K562 (cell line): ENCODE measurements around the gene PMVK. TPM values are rescaled to one million over a fixed set of nuclear protein-coding genes. Genes with fewer than 3 reads are reported as not detected.

Source experiments
- ATF7 ChIP-seq: fragments of 450-650 bp; IDR thresholded peaks from 2 replicates; pipeline ENCODE4 v1.7.1; 2014; ENCODE audit warnings: mild to moderate bottlenecking, moderate library complexity
- BMI1 ChIP-seq: fragments of 150-350 bp; IDR thresholded peaks from 2 replicates; pipeline ENCODE4 v1.6.1; 2014; ENCODE audit warnings: low read length
- E2F6 ChIP-seq, 2 experiments: IDR thresholded peaks; 2 replicates each; pipeline ENCODE4 v1.6.1; 2011; ENCODE audit warnings: borderline replicate concordance in 1 of 2, control low read depth in 1 of 2, low read depth in 1 of 2, low read length in 1 of 2, mild to moderate bottlenecking in 1 of 2, mixed read lengths in 1 of 2, moderate library complexity in 1 of 2; ENCODE audit not compliant: insufficient read depth in 1 of 2, insufficient read length in 1 of 2, poor library complexity in 1 of 2, severe bottlenecking in 1 of 2; ENCODE audit errors: extremely low read depth in 1 of 2
- ELF4 ChIP-seq: fragments of 450-650 bp; formaldehyde crosslinking; IDR thresholded peaks from 2 replicates; pipeline ENCODE4 v1.4.0; 2022; ENCODE audit warnings: missing genetic modification characterization
- ESRRB ChIP-seq: fragments of 250-450 bp; sonication (Bioruptor Pico); IDR thresholded peaks from 2 replicates; pipeline ENCODE4 v1.5.0; 2020; ENCODE audit warnings: mild to moderate bottlenecking, moderate library complexity, borderline replicate concordance
- FOXJ3 ChIP-seq: sonication (generic); formaldehyde crosslinking; IDR thresholded peaks from 2 replicates; pipeline ENCODE4 v1.4.0; 2020; ENCODE audit warnings: mild to moderate bottlenecking, missing genetic modification reagents
- HDAC1 ChIP-seq, 2 experiments: fragments of 450-650 bp; IDR thresholded peaks; 2 replicates each; pipeline ENCODE4 v1.6.1; 2016 to 2017; ENCODE audit warnings: inconsistent platforms in 1 of 2, mild to moderate bottlenecking in 1 of 2, moderate library complexity in 1 of 2
- HNRNPK ChIP-seq: fragments of 200-400 bp; formaldehyde crosslinking; IDR thresholded peaks from one replicate; pipeline ENCODE4 v1.6.1; 2018; ENCODE audit warnings: mild to moderate bottlenecking, low read depth, low read length; ENCODE audit not compliant: poor library complexity, severe bottlenecking
- KDM2B ChIP-seq: fragments of 250-450 bp; sonication (Bioruptor Pico); IDR thresholded peaks from 2 replicates; pipeline ENCODE4 v1.8.0; 2021; ENCODE audit warnings: mild to moderate bottlenecking, moderate library complexity
- KLF6 ChIP-seq: fragments of 250-450 bp; sonication (Bioruptor Pico); IDR thresholded peaks from 2 replicates; pipeline ENCODE4 v1.4.0; 2020; ENCODE audit warnings: mild to moderate bottlenecking, moderate library complexity, borderline replicate concordance
- MEF2D ChIP-seq: conservative IDR thresholded peaks from 2 replicates; pipeline ENCODE4 v1.6.1; 2016; ENCODE audit warnings: low read depth, missing genetic modification characterization, missing compliant biosample characterization
- MTA1 ChIP-seq: fragments of 450-650 bp; IDR thresholded peaks from 2 replicates; pipeline ENCODE4 v1.6.1; 2017; ENCODE audit warnings: borderline replicate concordance
- NUFIP1 ChIP-seq: fragments of 450-650 bp; IDR thresholded peaks from 2 replicates; pipeline ENCODE4 v1.6.1; 2018; ENCODE audit not compliant: partially characterized antibody
- OTX1 ChIP-seq: fragments of 450-650 bp; formaldehyde crosslinking; IDR thresholded peaks from 2 replicates; pipeline ENCODE4 v1.4.0; 2022; ENCODE audit warnings: mild to moderate bottlenecking
- PHTF2 ChIP-seq: fragments of 250-450 bp; sonication (Bioruptor Pico); IDR thresholded peaks from 2 replicates; pipeline ENCODE4 v1.5.0; 2021; ENCODE audit warnings: mild to moderate bottlenecking
- PRMT5 ChIP-seq: sonication (generic); formaldehyde crosslinking; IDR thresholded peaks from 2 replicates; pipeline ENCODE4 v1.5.0; 2020; ENCODE audit warnings: missing genetic modification reagents
- RHOXF2B ChIP-seq: fragments of 250-450 bp; sonication (Bioruptor Pico); conservative IDR thresholded peaks from 2 replicates; pipeline ENCODE4 v1.5.1; 2021
- SETDB1 ChIP-seq: IDR thresholded peaks from one replicate; pipeline ENCODE4 v1.6.1; 2012; ENCODE audit warnings: low read length, control low read depth, inconsistent platforms
- SIX5 ChIP-seq, 2 experiments: IDR thresholded peaks; 2 replicates each; pipeline ENCODE4 v1.6.1; 2011; ENCODE audit warnings: low read length in 2 of 2, borderline replicate concordance in 1 of 2, low read depth in 1 of 2, mild to moderate bottlenecking in 1 of 2, moderate library complexity in 1 of 2; ENCODE audit not compliant: insufficient read depth in 1 of 2
- SRSF9 ChIP-seq: fragments of 200-400 bp; formaldehyde crosslinking; IDR thresholded peaks from 2 replicates; pipeline ENCODE4 v1.6.1; 2017; ENCODE audit warnings: low read depth, low read length, borderline replicate concordance
- TEAD4 ChIP-seq, 2 experiments: sonication (generic) in 1 of 2; formaldehyde crosslinking in 1 of 2; IDR thresholded peaks; 2 replicates each; pipeline versions ENCODE4 v1.6.1 to v1.8.0; 2012 to 2022; ENCODE audit warnings: borderline replicate concordance in 1 of 2, inconsistent platforms in 1 of 2, low read length in 1 of 2, mild to moderate bottlenecking in 1 of 2, missing genetic modification reagents in 1 of 2
- TGIF2 ChIP-seq: sonication (generic); formaldehyde crosslinking; IDR thresholded peaks from 2 replicates; pipeline ENCODE4 v1.8.1; 2022; ENCODE audit warnings: mild to moderate bottlenecking, missing genetic modification reagents, moderate library complexity
- ZMIZ1 ChIP-seq, 2 experiments: fragments of 150-350 bp in 1 of 2; IDR thresholded peaks; 2 replicates each; pipeline ENCODE4 v1.6.1; 2012 to 2016; ENCODE audit warnings: low read depth in 2 of 2, low read length in 2 of 2, mild to moderate bottlenecking in 1 of 2, moderate library complexity in 1 of 2
- ZNF24 ChIP-seq: fragments of 450-650 bp; IDR thresholded peaks from 2 replicates; pipeline ENCODE4 v1.6.1; 2016
- ZNF766 ChIP-seq: fragments of 200-800 bp; sonication (Bioruptor generic); conservative IDR thresholded peaks from 2 replicates; pipeline ENCODE4 v1.6.1; 2016; ENCODE audit warnings: missing genetic modification characterization, missing compliant biosample characterization
- polyA plus RNA-seq, 8 experiments: library from polyadenylated mRNA; depleted of rRNA in 4 of 8; stranded (reverse) in 5 of 8; unstranded in 3 of 8; fragments of >200 nt; fragmentation: Nextera tagmentation in 2 of 8; fragmentation: Illumina TruSeq in 1 of 8; extraction: Ambion mirVana in 2 of 8; extraction: Trizol in 1 of 8; gene quantifications; 2 replicates each; pipeline versions ENCODE4 v1.2.1 to v1.2.3, GENCODE V29; 2011 to 2014; ENCODE audit warnings: inconsistent platforms in 1 of 8, missing spikeins in 1 of 8
- total RNA-seq, 7 experiments: library from RNA; depleted of rRNA in 6 of 7; stranded (reverse); fragments of >200 nt in 6 of 7; fragmentation: Illumina TruSeq in 2 of 7; extraction: Trizol in 2 of 7; gene quantifications; 2 replicates each; pipeline versions ENCODE4 v1.2.1 to v1.2.3, GENCODE V29; 2011 to 2021; ENCODE audit warnings: low replicate concordance in 1 of 7

The PMVK gene
- total and polyA plus RNA-seq, 9 of the 15 experiments (the other 6 are each of a cell fraction or from before 2014, with no cell fraction given), result 1.1 to 15.3 (median 6.3) TPM

- TF ChIP-seq KLF6, result 0 out of 2 replicates have a peak, but pooled peaks have one; percentile 48
- no peak for TF ChIP-seq NUFIP1
- TF ChIP-seq RHOXF2B (CRISPR knock-in tag), result no peak
- TF ChIP-seq TEAD4 (IDR thresholded peaks at IDR 0.05; ENCODE audit: low read length), result no peak
- TF ChIP-seq TEAD4 (CRISPR knock-in tag; IDR thresholded peaks at IDR 0.05; ENCODE audit: borderline replicate concordance), result no peak
- TF ChIP-seq HNRNPK, result no peak
- TF ChIP-seq TGIF2 (CRISPR knock-in tag), result no peak
- no peak for TF ChIP-seq ZNF766 (CRISPR knock-in tag)
- peak; percentile 90 for TF ChIP-seq OTX1
- no peak for TF ChIP-seq PRMT5 (CRISPR knock-in tag)
- peak; percentile 89 for TF ChIP-seq ATF7
- TF ChIP-seq MEF2D (tag), result no peak
- peak; percentile 94 to 97 for TF ChIP-seq E2F6 (IDR thresholded peaks at IDR 0.05; ENCODE audit: borderline replicate concordance in 1 of 2, extremely low read depth in 1 of 2, insufficient read depth in 1 of 2, insufficient read length in 1 of 2, low read depth in 1 of 2, low read length in 1 of 2, poor library complexity in 1 of 2, severe bottlenecking in 1 of 2)
- no peak for TF ChIP-seq ZMIZ1 (IDR thresholded peaks at IDR 0.05; ENCODE audit: low read depth in 2 of 2, low read length in 2 of 2)
- no peak; the same call in 1 of the 2 replicates for TF ChIP-seq PHTF2
- peak; percentile 91 for TF ChIP-seq ELF4 (CRISPR knock-in tag)
- TF ChIP-seq ZNF24, result no peak
- no peak for TF ChIP-seq SETDB1
- no peak for TF ChIP-seq SRSF9
- TF ChIP-seq ESRRB (CRISPR knock-in tag), result no peak
- TF ChIP-seq BMI1, result no peak
- no peak for TF ChIP-seq SIX5 (IDR thresholded peaks at IDR 0.05; ENCODE audit: borderline replicate concordance in 1 of 2, insufficient read depth in 1 of 2, low read depth in 1 of 2, low read length in 2 of 2)
- no peak for TF ChIP-seq KDM2B (CRISPR knock-in tag)
- TF ChIP-seq FOXJ3 (CRISPR knock-in tag), result no peak
- peak; percentile 30; the same call in 1 of the 2 replicates for TF ChIP-seq MTA1
- TF ChIP-seq HDAC1 (IDR thresholded peaks at IDR 0.05), result peak in 1 of 2 experiments; percentile 99; a peak in 3 of 4 replicates
Measured at GRCh38 chr1:154982897-154983648, 46.6 kb upstream of the PMVK start, which contains the start of gene FLAD1 (continued).
